HepG2 (cell line): ENCODE data around the gene SLC25A11. TPM values are rescaled to one million over a fixed set of nuclear protein-coding genes. Genes with fewer than 3 reads are reported as not detected.
A peak's percentile ranks its signal among the peaks of the same experiment; 100 is the strongest.

Source experiments
- GABPB1 ChIP-seq: IDR thresholded peaks from 2 replicates; pipeline ENCODE4 v1.6.1; 2016; ENCODE audit warnings: mild to moderate bottlenecking, missing genetic modification reagents, moderate library complexity, missing compliant biosample characterization
- GATAD2A ChIP-seq: IDR thresholded peaks from 2 replicates; pipeline ENCODE4 v1.6.1; 2016
- KAT7 ChIP-seq: IDR thresholded peaks from 2 replicates; pipeline ENCODE4 v1.6.1; 2018; ENCODE audit warnings: borderline replicate concordance, missing compliant biosample characterization
- KLF6 ChIP-seq: IDR thresholded peaks from 2 replicates; pipeline ENCODE4 v1.8.0; 2016; ENCODE audit warnings: missing biosample characterization, missing genetic modification reagents
- KMT2B ChIP-seq: IDR thresholded peaks from 2 replicates; pipeline ENCODE4 v1.6.1; 2016; ENCODE audit warnings: missing genetic modification reagents, missing compliant biosample characterization
- NFYB ChIP-seq: sonication (generic); formaldehyde crosslinking; IDR thresholded peaks from 2 replicates; pipeline ENCODE4 v1.4.0; 2020; ENCODE audit warnings: missing genetic modification reagents
- PHF21A ChIP-seq: sonication (generic); formaldehyde crosslinking; IDR thresholded peaks from 2 replicates; pipeline ENCODE4 v1.5.0; 2020; ENCODE audit warnings: mild to moderate bottlenecking, missing genetic modification reagents
- PHF5A ChIP-seq: IDR thresholded peaks from one replicate; pipeline ENCODE4 v1.6.1; 2018; ENCODE audit warnings: low read depth, missing genetic modification reagents; ENCODE audit not compliant: unreplicated experiment
- POGZ ChIP-seq: sonication (generic); formaldehyde crosslinking; IDR thresholded peaks from 2 replicates; pipeline ENCODE4 v1.4.0; 2020; ENCODE audit warnings: mild to moderate bottlenecking, missing genetic modification reagents
- SOX5 ChIP-seq: IDR thresholded peaks from 2 replicates; pipeline ENCODE4 v1.6.1; 2016; ENCODE audit warnings: borderline replicate concordance
- TEF ChIP-seq: sonication (generic); formaldehyde crosslinking; IDR thresholded peaks from 2 replicates; pipeline ENCODE4 v1.5.0; 2020; ENCODE audit warnings: missing genetic modification reagents
- XRCC5 ChIP-seq: fragments of 200-400 bp; formaldehyde crosslinking; optimal IDR thresholded peaks from 2 replicates; pipeline ENCODE3; 2017; ENCODE audit warnings: mild to moderate bottlenecking, low read length
- ZFP41 ChIP-seq: sonication (generic); formaldehyde crosslinking; IDR thresholded peaks from 2 replicates; pipeline ENCODE4 v1.4.0; 2020; ENCODE audit warnings: mild to moderate bottlenecking, missing genetic modification reagents, borderline replicate concordance
- ZNF276 ChIP-seq: sonication (generic); formaldehyde crosslinking; IDR thresholded peaks from 2 replicates; pipeline ENCODE4 v1.4.0; 2020; ENCODE audit warnings: mild to moderate bottlenecking, low read depth, missing genetic modification reagents
- ZNF292 ChIP-seq: sonication (generic); formaldehyde crosslinking; IDR thresholded peaks from 2 replicates; pipeline ENCODE4 v1.8.1; 2022; ENCODE audit warnings: mild to moderate bottlenecking, low read depth, missing genetic modification reagents, borderline replicate concordance
- ZNF337 ChIP-seq: sonication (generic); formaldehyde crosslinking; IDR thresholded peaks from 2 replicates; pipeline ENCODE4 v1.5.1; 2020; ENCODE audit warnings: missing genetic modification reagents, low read depth, mild to moderate bottlenecking, borderline replicate concordance
- ZNF883 ChIP-seq: sonication (generic); formaldehyde crosslinking; IDR thresholded peaks from 2 replicates; pipeline ENCODE4 v1.5.1; 2020; ENCODE audit warnings: mild to moderate bottlenecking, missing genetic modification reagents; ENCODE audit errors: not compliant biosample characterization
- polyA plus RNA-seq, 8 experiments: library from polyadenylated mRNA; depleted of rRNA in 3 of 8; stranded (reverse) in 7 of 8; unstranded in 1 of 8; fragments of >200 nt; fragmentation: Illumina TruSeq in 4 of 8; extraction: Trizol in 4 of 8; gene quantifications; 2 replicates each; pipeline versions ENCODE4 v1.2.1 to v1.2.3, GENCODE V29; 2011 to 2016; ENCODE audit warnings: low read depth in 4 of 8, missing spikeins in 1 of 8, mixed read lengths in 1 of 8; ENCODE audit not compliant: insufficient read depth in 1 of 8
- total RNA-seq, 5 experiments: library from RNA; depleted of rRNA; stranded (reverse); fragments of >200 nt; fragmentation: Illumina TruSeq; extraction: Trizol; gene quantifications; 2 replicates each; pipeline ENCODE4 v1.2.3, GENCODE V29; 2016; ENCODE audit warnings: low read depth in 1 of 5
- TF ChIP-seq, protein P1 (sequence below): IDR thresholded peaks from 2 replicates; pipeline ENCODE4 v1.6.1; 2018; ENCODE audit warnings: missing genetic modification reagents, mild to moderate bottlenecking, missing compliant biosample characterization
- TF ChIP-seq, protein P2 (sequence below): sonication (generic); formaldehyde crosslinking; conservative IDR thresholded peaks from 2 replicates; pipeline ENCODE4 v1.4.0; 2020; ENCODE audit warnings: mild to moderate bottlenecking, missing genetic modification reagents, moderate library complexity
- TF ChIP-seq, protein P3 (sequence below): sonication (generic); formaldehyde crosslinking; IDR thresholded peaks from 2 replicates; pipeline ENCODE4 v1.9.0; 2022; ENCODE audit warnings: low read depth, missing genetic modification reagents

SLC25A11 gene
- total and polyA plus RNA-seq, 2 of the 13 experiments (the other 11 are each of a cell fraction or from before 2014, with no cell fraction given): 35.4 to 47.2 TPM

- TF ChIP-seq KLF6 (CRISPR knock-in tag): no peak
- TF ChIP-seq ZNF276: 0 out of 2 replicates have a peak, but pooled peaks have one; percentile 49
- no peak; the same call in 1 of the 2 replicates for TF ChIP-seq KAT7 (CRISPR knock-in tag)
- no peak for TF ChIP-seq NFYB (CRISPR knock-in tag)
- TF ChIP-seq XRCC5: peak; percentile 71
- TF ChIP-seq, protein P1, sequence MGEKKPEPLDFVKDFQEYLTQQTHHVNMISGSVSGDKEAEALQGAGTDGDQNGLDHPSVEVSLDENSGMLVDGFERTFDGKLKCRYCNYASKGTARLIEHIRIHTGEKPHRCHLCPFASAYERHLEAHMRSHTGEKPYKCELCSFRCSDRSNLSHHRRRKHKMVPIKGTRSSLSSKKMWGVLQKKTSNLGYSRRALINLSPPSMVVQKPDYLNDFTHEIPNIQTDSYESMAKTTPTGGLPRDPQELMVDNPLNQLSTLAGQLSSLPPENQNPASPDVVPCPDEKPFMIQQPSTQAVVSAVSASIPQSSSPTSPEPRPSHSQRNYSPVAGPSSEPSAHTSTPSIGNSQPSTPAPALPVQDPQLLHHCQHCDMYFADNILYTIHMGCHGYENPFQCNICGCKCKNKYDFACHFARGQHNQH (CRISPR knock-in tag): peak; percentile 10; the same call in 1 of the 2 replicates
- TF ChIP-seq ZFP41: peak; percentile 62; the same call in 1 of the 2 replicates
- TF ChIP-seq ZNF292 (CRISPR knock-in tag): peak; percentile 53
- TF ChIP-seq ZNF883 (CRISPR knock-in tag): peak; percentile 40
- no peak; the same call in 1 of the 2 replicates for TF ChIP-seq SOX5
- TF ChIP-seq GATAD2A (CRISPR knock-in tag): peak; percentile 35; the same call in 1 of the 2 replicates
- TF ChIP-seq PHF5A: peak; percentile 51
- no peak for TF ChIP-seq POGZ (CRISPR knock-in tag)
- TF ChIP-seq TEF (CRISPR knock-in tag): no peak
- TF ChIP-seq ZNF337 (CRISPR knock-in tag): no peak
- TF ChIP-seq, protein P2, sequence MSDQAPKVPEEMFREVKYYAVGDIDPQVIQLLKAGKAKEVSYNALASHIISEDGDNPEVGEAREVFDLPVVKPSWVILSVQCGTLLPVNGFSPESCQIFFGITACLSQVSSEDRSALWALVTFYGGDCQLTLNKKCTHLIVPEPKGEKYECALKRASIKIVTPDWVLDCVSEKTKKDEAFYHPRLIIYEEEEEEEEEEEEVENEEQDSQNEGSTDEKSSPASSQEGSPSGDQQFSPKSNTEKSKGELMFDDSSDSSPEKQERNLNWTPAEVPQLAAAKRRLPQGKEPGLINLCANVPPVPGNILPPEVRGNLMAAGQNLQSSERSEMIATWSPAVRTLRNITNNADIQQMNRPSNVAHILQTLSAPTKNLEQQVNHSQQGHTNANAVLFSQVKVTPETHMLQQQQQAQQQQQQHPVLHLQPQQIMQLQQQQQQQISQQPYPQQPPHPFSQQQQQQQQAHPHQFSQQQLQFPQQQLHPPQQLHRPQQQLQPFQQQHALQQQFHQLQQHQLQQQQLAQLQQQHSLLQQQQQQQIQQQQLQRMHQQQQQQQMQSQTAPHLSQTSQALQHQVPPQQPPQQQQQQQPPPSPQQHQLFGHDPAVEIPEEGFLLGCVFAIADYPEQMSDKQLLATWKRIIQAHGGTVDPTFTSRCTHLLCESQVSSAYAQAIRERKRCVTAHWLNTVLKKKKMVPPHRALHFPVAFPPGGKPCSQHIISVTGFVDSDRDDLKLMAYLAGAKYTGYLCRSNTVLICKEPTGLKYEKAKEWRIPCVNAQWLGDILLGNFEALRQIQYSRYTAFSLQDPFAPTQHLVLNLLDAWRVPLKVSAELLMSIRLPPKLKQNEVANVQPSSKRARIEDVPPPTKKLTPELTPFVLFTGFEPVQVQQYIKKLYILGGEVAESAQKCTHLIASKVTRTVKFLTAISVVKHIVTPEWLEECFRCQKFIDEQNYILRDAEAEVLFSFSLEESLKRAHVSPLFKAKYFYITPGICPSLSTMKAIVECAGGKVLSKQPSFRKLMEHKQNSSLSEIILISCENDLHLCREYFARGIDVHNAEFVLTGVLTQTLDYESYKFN: 0 out of 2 replicates have a peak, but pooled peaks have one; percentile 25
- TF ChIP-seq PHF21A: peak; percentile 66; the same call in 1 of the 2 replicates
- TF ChIP-seq GABPB1 (CRISPR knock-in tag): peak; percentile 57
- TF ChIP-seq, protein P3, sequence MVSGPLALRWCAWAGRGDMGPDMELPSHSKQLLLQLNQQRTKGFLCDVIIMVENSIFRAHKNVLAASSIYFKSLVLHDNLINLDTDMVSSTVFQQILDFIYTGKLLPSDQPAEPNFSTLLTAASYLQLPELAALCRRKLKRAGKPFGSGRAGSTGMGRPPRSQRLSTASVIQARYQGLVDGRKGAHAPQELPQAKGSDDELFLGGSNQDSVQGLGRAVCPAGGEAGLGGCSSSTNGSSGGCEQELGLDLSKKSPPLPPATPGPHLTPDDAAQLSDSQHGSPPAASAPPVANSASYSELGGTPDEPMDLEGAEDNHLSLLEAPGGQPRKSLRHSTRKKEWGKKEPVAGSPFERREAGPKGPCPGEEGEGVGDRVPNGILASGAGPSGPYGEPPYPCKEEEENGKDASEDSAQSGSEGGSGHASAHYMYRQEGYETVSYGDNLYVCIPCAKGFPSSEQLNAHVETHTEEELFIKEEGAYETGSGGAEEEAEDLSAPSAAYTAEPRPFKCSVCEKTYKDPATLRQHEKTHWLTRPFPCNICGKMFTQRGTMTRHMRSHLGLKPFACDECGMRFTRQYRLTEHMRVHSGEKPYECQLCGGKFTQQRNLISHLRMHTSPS (CRISPR knock-in tag): peak; percentile 62; the same call in 1 of the 2 replicates
- 0 out of 2 replicates have a peak, but pooled peaks have one; percentile 29 for TF ChIP-seq KMT2B
These were observed 30.9 kb downstream of the SLC25A11 start (continued) for GRCh38 chr17:4908711-4909496.
